ENCODE results near the gene USP6NL.

DNA sequence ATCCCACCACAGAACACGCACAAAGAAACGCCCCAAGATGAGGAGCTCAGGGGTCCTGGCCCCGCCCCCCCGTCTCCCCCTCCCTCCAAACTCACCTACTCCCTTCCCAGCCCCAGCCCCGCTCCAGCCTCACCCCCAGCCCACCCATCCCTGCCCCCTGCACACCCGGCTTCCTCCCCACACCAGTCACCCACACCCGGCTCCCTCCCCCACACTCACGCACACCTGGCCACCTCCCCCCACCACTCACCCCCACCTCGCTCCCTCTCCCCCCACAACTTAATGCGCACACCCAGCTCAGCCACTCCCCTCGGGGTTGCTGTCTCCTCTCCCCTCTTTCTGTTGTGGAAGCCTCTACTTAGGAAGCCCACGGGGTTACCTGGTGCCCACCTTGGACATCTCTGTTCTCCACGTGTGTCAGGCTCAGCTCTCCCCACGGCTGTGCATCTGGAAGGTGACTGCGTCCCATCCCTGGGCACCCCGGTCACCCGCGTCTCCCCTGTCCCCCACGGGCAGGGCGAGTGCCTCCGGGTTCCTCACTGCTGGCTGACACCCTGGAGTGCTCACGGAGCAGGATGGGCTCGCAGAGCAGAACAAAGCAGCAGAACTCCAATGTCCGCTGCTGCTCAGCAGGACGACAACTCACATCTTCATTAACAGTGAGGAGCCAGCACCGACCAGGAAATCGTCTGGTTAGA is 166.8 kb downstream of the USP6NL start:
- TF ChIP-seq, protein P1, sequence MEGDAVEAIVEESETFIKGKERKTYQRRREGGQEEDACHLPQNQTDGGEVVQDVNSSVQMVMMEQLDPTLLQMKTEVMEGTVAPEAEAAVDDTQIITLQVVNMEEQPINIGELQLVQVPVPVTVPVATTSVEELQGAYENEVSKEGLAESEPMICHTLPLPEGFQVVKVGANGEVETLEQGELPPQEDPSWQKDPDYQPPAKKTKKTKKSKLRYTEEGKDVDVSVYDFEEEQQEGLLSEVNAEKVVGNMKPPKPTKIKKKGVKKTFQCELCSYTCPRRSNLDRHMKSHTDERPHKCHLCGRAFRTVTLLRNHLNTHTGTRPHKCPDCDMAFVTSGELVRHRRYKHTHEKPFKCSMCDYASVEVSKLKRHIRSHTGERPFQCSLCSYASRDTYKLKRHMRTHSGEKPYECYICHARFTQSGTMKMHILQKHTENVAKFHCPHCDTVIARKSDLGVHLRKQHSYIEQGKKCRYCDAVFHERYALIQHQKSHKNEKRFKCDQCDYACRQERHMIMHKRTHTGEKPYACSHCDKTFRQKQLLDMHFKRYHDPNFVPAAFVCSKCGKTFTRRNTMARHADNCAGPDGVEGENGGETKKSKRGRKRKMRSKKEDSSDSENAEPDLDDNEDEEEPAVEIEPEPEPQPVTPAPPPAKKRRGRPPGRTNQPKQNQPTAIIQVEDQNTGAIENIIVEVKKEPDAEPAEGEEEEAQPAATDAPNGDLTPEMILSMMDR (IDR thresholded peaks at IDR 0.05) = no peak
- TF ChIP-seq POLR2A (IDR thresholded peaks at IDR 0.05) = no peak

All from lower leg skin (tissue), 3 donors.